ENCODE data around the gene NUMB.

Gene NUMB

GRCh38 chr14:73253721-73254120 lies 204.6 kb downstream of the NUMB start:
- no peaks in the 10 kb centered on the region for H3K4me1 ChIP-seq (ENCODE audit: control insufficient read depth in 1 of 2, insufficient read depth in 2 of 2, low read length in 2 of 2)
- no peak overlapping the region for H4K12ac ChIP-seq (ENCODE audit: low read depth, low read length)
- WGBS (ENCODE audit: extremely low coverage, insufficient coverage, insufficient read length) = no CpG with 5 or more reads among the region's 12 CpGs
- H3K79me2 ChIP-seq (ENCODE audit: control insufficient read depth, insufficient read depth, low read length, poor library complexity) = no peaks in the 10 kb centered on the region
- no peaks in the 10 kb centered on the region for H3K27me3 ChIP-seq (ENCODE audit: insufficient read depth, low read length)
- no peak overlapping the region for H2BK12ac ChIP-seq (ENCODE audit: low read length)
- H3K79me1 ChIP-seq (ENCODE audit: low read length) = no peaks in the 10 kb centered on the region
- no peak overlapping the region for H3K9ac ChIP-seq (ENCODE audit: low read length)
- no peak overlapping the region for H3K18ac ChIP-seq (ENCODE audit: low read length)
- no peak overlapping the region for H3K4ac ChIP-seq (ENCODE audit: low read depth, low read length)
- no peak overlapping the region for H4K8ac ChIP-seq (ENCODE audit: low read depth, low read length)
- no peaks in the 10 kb centered on the region for H3K9me3 ChIP-seq (ENCODE audit: insufficient read depth, low read depth, low read length)
- H2AFZ ChIP-seq (ENCODE audit: insufficient read depth, low read length, poor library complexity) = no peak overlapping the region
- H4K91ac ChIP-seq (ENCODE audit: low read depth, low read length) = no peak overlapping the region
- no peak overlapping the region for H3K27ac ChIP-seq (ENCODE audit: low read depth, low read length)
- no peak overlapping the region for H3K4me3 ChIP-seq (ENCODE audit: low read depth, low read length)
- no peak overlapping the region for H3K23ac ChIP-seq (ENCODE audit: low read length)
- no peak overlapping the region for H2BK5ac ChIP-seq (ENCODE audit: low read depth, low read length, poor library complexity)
- no peak for DNase-seq
- H3K14ac ChIP-seq (ENCODE audit: low read length) = no peak overlapping the region
- H3K4me2 ChIP-seq (ENCODE audit: low read length) = no peak overlapping the region
- no peak overlapping the region for H2BK120ac ChIP-seq (ENCODE audit: insufficient read depth, low read length, poor library complexity)
- H3K36me3 ChIP-seq (ENCODE audit: control insufficient read depth in 1 of 2, insufficient read depth in 2 of 2, low read length in 2 of 2) = no peaks in the 10 kb centered on the region
- H2AK5ac ChIP-seq (ENCODE audit: low read length) = no peak overlapping the region

- no peak overlapping the region for H2AFZ ChIP-seq (ENCODE audit: insufficient read depth, low read length, poor library complexity)
- no peaks in the 10 kb centered on the region for H3K27me3 ChIP-seq (ENCODE audit: insufficient read depth, low read length)
- no peaks in the 10 kb centered on the region for H3K79me2 ChIP-seq (ENCODE audit: control insufficient read depth, insufficient read depth, low read length, poor library complexity)
- H3K9ac ChIP-seq (ENCODE audit: low read length) = no peak overlapping the region
- H3K4me1 ChIP-seq (ENCODE audit: control insufficient read depth in 1 of 2, insufficient read depth in 2 of 2, low read length in 2 of 2) = no peaks in the 10 kb centered on the region
- H4K12ac ChIP-seq (ENCODE audit: low read depth, low read length) = no peak overlapping the region
- no peak overlapping the region for H3K27ac ChIP-seq (ENCODE audit: low read depth, low read length)
- no peaks in the 10 kb centered on the region for H3K9me3 ChIP-seq (ENCODE audit: insufficient read depth, low read depth, low read length)
- no peak overlapping the region for H2BK5ac ChIP-seq (ENCODE audit: low read depth, low read length, poor library complexity)
- H3K4me2 ChIP-seq (ENCODE audit: low read length) = no peak overlapping the region
- H2AK5ac ChIP-seq (ENCODE audit: low read length) = no peak overlapping the region
- no peaks in the 10 kb centered on the region for H3K36me3 ChIP-seq (ENCODE audit: control insufficient read depth in 1 of 2, insufficient read depth in 2 of 2, low read length in 2 of 2)
- no CpG with 5 or more reads among the region's 10 CpGs for WGBS (ENCODE audit: extremely low coverage, insufficient coverage, insufficient read length)
- H2BK120ac ChIP-seq (ENCODE audit: insufficient read depth, low read length, poor library complexity) = no peak overlapping the region
- no peak for DNase-seq
- H3K4ac ChIP-seq (ENCODE audit: low read depth, low read length) = no peak overlapping the region
- H3K23ac ChIP-seq (ENCODE audit: low read length) = no peak overlapping the region
- no peaks in the 10 kb centered on the region for H3K79me1 ChIP-seq (ENCODE audit: low read length)
- H2BK12ac ChIP-seq (ENCODE audit: low read length) = no peak overlapping the region
- H3K4me3 ChIP-seq (ENCODE audit: low read depth, low read length) = no peak overlapping the region
- H3K18ac ChIP-seq (ENCODE audit: low read length) = no peak overlapping the region
- no peak overlapping the region for H3K14ac ChIP-seq (ENCODE audit: low read length)
- H4K91ac ChIP-seq (ENCODE audit: low read depth, low read length) = no peak overlapping the region
- H4K8ac ChIP-seq (ENCODE audit: low read depth, low read length) = no peak overlapping the region
Observed at GRCh38 chr14:73253323-73253610, 205.1 kb downstream of the NUMB start.

- no CpG with 5 or more reads among the region's 29 CpGs for WGBS (ENCODE audit: extremely low coverage, insufficient coverage, insufficient read length)
- Histone ChIP-seq H3K9me3 (ENCODE audit: insufficient read depth, low read depth, low read length) (no peaks in the 10 kb centered on the region), H3K9ac (ENCODE audit: low read length) (no peak overlapping the region), H3K4me1 (ENCODE audit: control insufficient read depth in 1 of 2, insufficient read depth in 2 of 2, low read length in 2 of 2) (no peaks in the 10 kb centered on the region), H3K23ac (ENCODE audit: low read length) (no peak overlapping the region), H3K18ac (ENCODE audit: low read length) (no peak overlapping the region), H3K27me3 (ENCODE audit: insufficient read depth, low read length) (no peaks in the 10 kb centered on the region), H2BK5ac (ENCODE audit: low read depth, low read length, poor library complexity) (no peak overlapping the region), H3K79me2 (ENCODE audit: control insufficient read depth, insufficient read depth, low read length, poor library complexity) (no peaks in the 10 kb centered on the region), H2BK12ac (ENCODE audit: low read length) (no peak overlapping the region), H3K4me3 (ENCODE audit: low read depth, low read length) (no peak overlapping the region), H2AK5ac (ENCODE audit: low read length) (no peak overlapping the region), H3K4me2 (ENCODE audit: low read length) (no peak overlapping the region), H3K27ac (ENCODE audit: low read depth, low read length) (no peak overlapping the region), H3K4ac (ENCODE audit: low read depth, low read length) (no peak overlapping the region), H3K14ac (ENCODE audit: low read length) (no peak overlapping the region), H4K8ac (ENCODE audit: low read depth, low read length) (no peak overlapping the region), H2AFZ (ENCODE audit: insufficient read depth, low read length, poor library complexity) (no peak overlapping the region), H3K36me3 (ENCODE audit: control insufficient read depth in 1 of 2, insufficient read depth in 2 of 2, low read length in 2 of 2) (no peaks in the 10 kb centered on the region), H4K12ac (ENCODE audit: low read depth, low read length) (no peak overlapping the region), H4K91ac (ENCODE audit: low read depth, low read length) (no peak overlapping the region), H3K79me1 (ENCODE audit: low read length) (no peaks in the 10 kb centered on the region), H2BK120ac (ENCODE audit: insufficient read depth, low read length, poor library complexity) (no peak overlapping the region)
- DNase-seq = no peak
Observed at GRCh38 chr14:73252491-73253322, 205.6 kb downstream of the NUMB start.

GRCh38 chr14:73251516-73252215 lies 206.7 kb downstream of the NUMB start:
- H3K27me3 ChIP-seq (ENCODE audit: insufficient read depth, low read length) = no peaks in the 10 kb centered on the region
- no peaks in the 10 kb centered on the region for H3K9me3 ChIP-seq (ENCODE audit: insufficient read depth, low read depth, low read length)
- no peak overlapping the region for H3K14ac ChIP-seq (ENCODE audit: low read length)
- no peaks in the 10 kb centered on the region for H3K36me3 ChIP-seq (ENCODE audit: control insufficient read depth in 1 of 2, insufficient read depth in 2 of 2, low read length in 2 of 2)
- H4K91ac ChIP-seq (ENCODE audit: low read depth, low read length) = no peak overlapping the region
- no peaks in the 10 kb centered on the region for H3K79me1 ChIP-seq (ENCODE audit: low read length)
- DNase-seq = no peak
- H4K8ac ChIP-seq (ENCODE audit: low read depth, low read length) = no peak overlapping the region
- H2AK5ac ChIP-seq (ENCODE audit: low read length) = no peak overlapping the region
- WGBS (ENCODE audit: extremely low coverage, insufficient coverage, insufficient read length) = no CpG with 5 or more reads among the region's 30 CpGs
- no peak overlapping the region for H3K9ac ChIP-seq (ENCODE audit: low read length)
- H3K4me3 ChIP-seq (ENCODE audit: low read depth, low read length) = no peak overlapping the region
- no peak overlapping the region for H2AFZ ChIP-seq (ENCODE audit: insufficient read depth, low read length, poor library complexity)
- no peak overlapping the region for H3K23ac ChIP-seq (ENCODE audit: low read length)
- no peak overlapping the region for H2BK5ac ChIP-seq (ENCODE audit: low read depth, low read length, poor library complexity)
- no peak overlapping the region for H2BK120ac ChIP-seq (ENCODE audit: insufficient read depth, low read length, poor library complexity)
- no peak overlapping the region for H3K18ac ChIP-seq (ENCODE audit: low read length)
- H3K27ac ChIP-seq (ENCODE audit: low read depth, low read length) = no peak overlapping the region
- H3K4ac ChIP-seq (ENCODE audit: low read depth, low read length) = no peak overlapping the region
- no peak overlapping the region for H3K4me2 ChIP-seq (ENCODE audit: low read length)
- no peaks in the 10 kb centered on the region for H3K4me1 ChIP-seq (ENCODE audit: control insufficient read depth in 1 of 2, insufficient read depth in 2 of 2, low read length in 2 of 2)
- H3K79me2 ChIP-seq (ENCODE audit: control insufficient read depth, insufficient read depth, low read length, poor library complexity) = no peaks in the 10 kb centered on the region
- H2BK12ac ChIP-seq (ENCODE audit: low read length) = no peak overlapping the region
- H4K12ac ChIP-seq (ENCODE audit: low read depth, low read length) = no peak overlapping the region
